Fibroblast of lung (primary cell): ENCODE data around the gene ZNF146. TPM values are rescaled to one million over a fixed set of nuclear protein-coding genes. Genes with fewer than 3 reads are reported as not detected.

Source experiments
- DNase-seq, 2 donors: peaks; one replicate each; pipeline versions ENCODE4 v3.0.0 to v3.0.0-alpha.2; 2010; ENCODE audit warnings: low read depth in 2 of 2
- H2AFZ ChIP-seq: 2 replicates; pipeline ENCODE4 v1.5.1; 2012; ENCODE audit warnings: low read length, control low read depth, inconsistent platforms
- H3K27ac ChIP-seq: 2 replicates; pipeline ENCODE4 v1.5.1; 2011; ENCODE audit warnings: low read length, control low read depth; ENCODE audit not compliant: insufficient read depth
- H3K27me3 ChIP-seq: 2 replicates; pipeline ENCODE4 v1.5.1; 2011; ENCODE audit warnings: mild to moderate bottlenecking, low read length; ENCODE audit not compliant: control insufficient read depth, insufficient read depth
- H3K36me3 ChIP-seq: 2 replicates; pipeline ENCODE4 v1.5.1; 2011; ENCODE audit warnings: low read length; ENCODE audit not compliant: control insufficient read depth, insufficient read depth
- H3K4me1 ChIP-seq: 2 replicates; pipeline ENCODE4 v1.5.1; 2011; ENCODE audit warnings: low read length; ENCODE audit not compliant: control insufficient read depth, insufficient read depth; ENCODE audit errors: extremely low read depth
- H3K4me2 ChIP-seq: 2 replicates; pipeline ENCODE4 v1.5.1; 2011; ENCODE audit warnings: low read length, control low read depth; ENCODE audit not compliant: insufficient read depth; ENCODE audit errors: extremely low read depth
- H3K4me3 ChIP-seq, 4 experiments: fragments of 200-600 bp in 1 of 4; sonication (generic) in 1 of 4; replicated peaks in 1 of 4; 2 replicates each; pipeline ENCODE4 v1.5.1; 2011 to 2016; ENCODE audit warnings: low read length in 4 of 4, low read depth in 3 of 4, mild to moderate bottlenecking in 3 of 4, control low read depth in 2 of 4, inconsistent platforms in 1 of 4, mixed read lengths in 1 of 4; ENCODE audit not compliant: insufficient read depth in 1 of 4; ENCODE audit errors: control extremely low read depth in 1 of 4
- H3K79me2 ChIP-seq: 2 replicates; pipeline ENCODE4 v1.5.1; 2012; ENCODE audit warnings: mild to moderate bottlenecking, low read length, inconsistent platforms; ENCODE audit not compliant: control insufficient read depth, insufficient read depth
- H3K9ac ChIP-seq: 2 replicates; pipeline ENCODE4 v1.5.1; 2011; ENCODE audit warnings: mild to moderate bottlenecking, low read length, control low read depth; ENCODE audit not compliant: insufficient read depth
- H3K9me3 ChIP-seq: 2 replicates; pipeline ENCODE4 v1.5.1; 2012; ENCODE audit warnings: low read depth, low read length; ENCODE audit not compliant: control insufficient read depth, insufficient read depth
- H4K20me1 ChIP-seq: 2 replicates; pipeline ENCODE4 v1.5.1; 2011; ENCODE audit warnings: low read length; ENCODE audit not compliant: control insufficient read depth, insufficient read depth; ENCODE audit errors: extremely low read depth
- CTCF ChIP-seq, 2 donors: IDR thresholded peaks in 1 of 2; conservative IDR thresholded peaks in 1 of 2; 1 replicate in 1 of 2; 2 replicates in 1 of 2; pipeline ENCODE4 v1.5.1; 2011 to 2012; ENCODE audit warnings: low read length in 2 of 2, control low read depth in 1 of 2, inconsistent platforms in 1 of 2, low read depth in 1 of 2, mild to moderate bottlenecking in 1 of 2
- EZH2 ChIP-seq: IDR thresholded peaks from 2 replicates; pipeline ENCODE4 v1.5.1; 2012; ENCODE audit warnings: low read length, control low read depth, mild to moderate bottlenecking; ENCODE audit errors: missing control alignments
- polyA plus RNA-seq, 2 donors: library from polyadenylated mRNA; depleted of rRNA in 1 of 2; stranded (reverse) in 1 of 2; unstranded in 1 of 2; fragments of >200 nt; gene quantifications; 2 replicates each; pipeline ENCODE4 v1.2.1, GENCODE V29; 2011 to 2012; ENCODE audit warnings: missing spikeins in 1 of 2
- total RNA-seq: library from RNA; depleted of rRNA; stranded (reverse); fragments of >200 nt; gene quantifications from 2 replicates; pipeline ENCODE4 v1.2.1, GENCODE V29; 2014

Gene ZNF146
- total and polyA plus RNA-seq, 2 donors (not counting 1 experiment from before 2014, with no cell fraction given), result 87.5 to 92.5 TPM

GRCh38 chr19:36245210-36246005, 30.5 kb downstream of the ZNF146 start:
- no peaks in the 10 kb centered on the region for H3K79me2 ChIP-seq
- H2AFZ ChIP-seq, result peak overlapping the region; percentile 15
- H3K27me3 ChIP-seq, result no peaks in the 10 kb centered on the region
- no peaks in the 10 kb centered on the region for H4K20me1 ChIP-seq
- H3K4me1 ChIP-seq, result no peaks in the 10 kb centered on the region
- H3K9me3 ChIP-seq, result no peaks in the 10 kb centered on the region
- peak in 1 of 2 donors; percentile 28 for DNase-seq
- H3K4me3 ChIP-seq, result peak overlapping the region; percentile 19 to 50 (median 39)
- TF ChIP-seq EZH2 (no peak), CTCF (conservative IDR thresholded peaks at IDR 0.05 in 1 of 2, IDR thresholded peaks at IDR 0.05 in 1 of 2; ENCODE audit: low read depth in 1 of 2, low read length in 2 of 2) (no peak)
- H3K36me3 ChIP-seq, result no peaks in the 10 kb centered on the region
- H3K27ac ChIP-seq, result no peak overlapping the region
- no peak overlapping the region for H3K9ac ChIP-seq
- peak overlapping the region; percentile 72 for H3K4me2 ChIP-seq

- H3K36me3 ChIP-seq, result no peaks in the 10 kb centered on the region
Measured at GRCh38 chr19:36246006-36246481, 31.1 kb downstream of the ZNF146 start.

GRCh38 chr19:36252047-36252446, 37.1 kb downstream of the ZNF146 start:
- Histone ChIP-seq H3K27ac (no peak overlapping the region), H3K4me1 (no peaks in the 10 kb centered on the region), H3K9ac (no peak overlapping the region), H3K79me2 (no peaks in the 10 kb centered on the region), H2AFZ (no peak overlapping the region), H4K20me1 (no peaks in the 10 kb centered on the region), H3K36me3 (no peaks in the 10 kb centered on the region), H3K4me2 (no peak overlapping the region), H3K9me3 (no peaks in the 10 kb centered on the region), H3K4me3 (no peak overlapping the region), H3K27me3 (no peaks in the 10 kb centered on the region)
- no peak for TF ChIP-seq EZH2
- no peak for TF ChIP-seq CTCF (conservative IDR thresholded peaks at IDR 0.05 in 1 of 2, IDR thresholded peaks at IDR 0.05 in 1 of 2; ENCODE audit: low read depth in 1 of 2, low read length in 2 of 2)
- no peak for DNase-seq

More at GRCh38 chr19:36246006-36246481, 31.1 kb downstream of the ZNF146 start:
- peak overlapping the region; percentile 72 for H3K4me2 ChIP-seq
- H2AFZ ChIP-seq, result peak overlapping the region; percentile 4
- DNase-seq, result no peak
- H3K4me1 ChIP-seq, result no peaks in the 10 kb centered on the region
- no peaks in the 10 kb centered on the region for H3K27me3 ChIP-seq
- H3K79me2 ChIP-seq, result no peaks in the 10 kb centered on the region
- no peaks in the 10 kb centered on the region for H4K20me1 ChIP-seq
- no peak overlapping the region for H3K27ac ChIP-seq
- no peaks in the 10 kb centered on the region for H3K9me3 ChIP-seq
- no peak overlapping the region for H3K9ac ChIP-seq
- H3K4me3 ChIP-seq, result peak overlapping the region in 3 of 4 experiments; percentile 19 to 50 (median 35)
- no peak for TF ChIP-seq CTCF (conservative IDR thresholded peaks at IDR 0.05 in 1 of 2, IDR thresholded peaks at IDR 0.05 in 1 of 2; ENCODE audit: low read depth in 1 of 2, low read length in 2 of 2)
